GM21390 (cell line): ENCODE results near the gene CASZ1.

Experiments
- ATAC-seq: cut with Tn5 transposase; IDR thresholded peaks from one replicate; pipeline ENCODE4 v1.9.1; 2021; ENCODE audit not compliant: unreplicated experiment

Gene CASZ1, protein sequence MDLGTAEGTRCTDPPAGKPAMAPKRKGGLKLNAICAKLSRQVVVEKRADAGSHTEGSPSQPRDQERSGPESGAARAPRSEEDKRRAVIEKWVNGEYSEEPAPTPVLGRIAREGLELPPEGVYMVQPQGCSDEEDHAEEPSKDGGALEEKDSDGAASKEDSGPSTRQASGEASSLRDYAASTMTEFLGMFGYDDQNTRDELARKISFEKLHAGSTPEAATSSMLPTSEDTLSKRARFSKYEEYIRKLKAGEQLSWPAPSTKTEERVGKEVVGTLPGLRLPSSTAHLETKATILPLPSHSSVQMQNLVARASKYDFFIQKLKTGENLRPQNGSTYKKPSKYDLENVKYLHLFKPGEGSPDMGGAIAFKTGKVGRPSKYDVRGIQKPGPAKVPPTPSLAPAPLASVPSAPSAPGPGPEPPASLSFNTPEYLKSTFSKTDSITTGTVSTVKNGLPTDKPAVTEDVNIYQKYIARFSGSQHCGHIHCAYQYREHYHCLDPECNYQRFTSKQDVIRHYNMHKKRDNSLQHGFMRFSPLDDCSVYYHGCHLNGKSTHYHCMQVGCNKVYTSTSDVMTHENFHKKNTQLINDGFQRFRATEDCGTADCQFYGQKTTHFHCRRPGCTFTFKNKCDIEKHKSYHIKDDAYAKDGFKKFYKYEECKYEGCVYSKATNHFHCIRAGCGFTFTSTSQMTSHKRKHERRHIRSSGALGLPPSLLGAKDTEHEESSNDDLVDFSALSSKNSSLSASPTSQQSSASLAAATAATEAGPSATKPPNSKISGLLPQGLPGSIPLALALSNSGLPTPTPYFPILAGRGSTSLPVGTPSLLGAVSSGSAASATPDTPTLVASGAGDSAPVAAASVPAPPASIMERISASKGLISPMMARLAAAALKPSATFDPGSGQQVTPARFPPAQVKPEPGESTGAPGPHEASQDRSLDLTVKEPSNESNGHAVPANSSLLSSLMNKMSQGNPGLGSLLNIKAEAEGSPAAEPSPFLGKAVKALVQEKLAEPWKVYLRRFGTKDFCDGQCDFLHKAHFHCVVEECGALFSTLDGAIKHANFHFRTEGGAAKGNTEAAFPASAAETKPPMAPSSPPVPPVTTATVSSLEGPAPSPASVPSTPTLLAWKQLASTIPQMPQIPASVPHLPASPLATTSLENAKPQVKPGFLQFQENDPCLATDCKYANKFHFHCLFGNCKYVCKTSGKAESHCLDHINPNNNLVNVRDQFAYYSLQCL (N-terminal part only)

DNA sequence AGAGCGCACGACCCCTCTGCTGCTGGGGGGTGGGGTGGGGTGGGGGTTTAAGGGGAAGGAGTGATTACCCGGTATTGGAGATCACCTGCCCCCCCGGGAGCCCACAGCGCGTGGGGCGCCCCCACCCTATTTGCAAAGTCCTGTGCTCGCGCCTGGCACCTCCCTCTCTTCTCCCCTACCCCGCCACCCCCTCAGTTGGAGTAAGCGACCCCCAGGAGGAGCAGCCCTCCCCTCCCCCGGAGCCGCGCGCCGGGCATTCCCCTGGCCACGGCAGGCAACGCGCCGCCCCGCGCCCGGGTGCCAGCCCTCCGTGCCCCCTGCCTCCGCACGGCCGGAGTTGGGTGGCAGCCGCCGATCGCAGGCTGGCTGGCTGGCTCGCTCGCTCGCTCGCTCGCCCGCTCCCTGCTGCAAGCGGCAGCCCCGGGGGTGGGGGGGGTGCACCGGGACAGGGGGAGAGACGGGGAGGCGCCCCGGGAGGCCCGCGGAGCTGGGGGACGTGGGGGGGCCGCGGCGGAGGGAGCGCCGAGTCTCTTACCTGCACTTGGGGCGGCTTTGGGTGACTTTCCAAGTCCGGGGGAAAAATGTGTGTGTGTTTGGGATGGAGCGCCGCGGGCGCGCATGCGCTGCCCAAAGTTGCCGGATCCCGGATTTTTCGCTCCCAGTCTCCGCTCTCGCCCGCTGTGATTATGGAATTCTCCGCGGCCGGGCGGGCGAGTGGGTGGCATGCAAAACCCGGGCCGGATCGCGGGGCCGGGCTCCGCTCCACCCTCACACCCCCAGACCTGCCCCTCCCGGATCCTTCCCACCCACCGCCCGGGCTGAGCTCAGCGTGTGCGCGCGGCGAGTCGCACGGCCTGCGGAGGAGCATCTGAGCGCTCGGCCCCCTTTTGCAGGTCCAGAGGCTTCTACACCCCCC lies at the start of gene CASZ1:
Gene CASZ1, minus strand, starts transcription at position 618 of the 916 bp plus-strand sequence. CDS start 102,757 bp downstream, outside the sequence.
- no peak for ATAC-seq

DNA sequence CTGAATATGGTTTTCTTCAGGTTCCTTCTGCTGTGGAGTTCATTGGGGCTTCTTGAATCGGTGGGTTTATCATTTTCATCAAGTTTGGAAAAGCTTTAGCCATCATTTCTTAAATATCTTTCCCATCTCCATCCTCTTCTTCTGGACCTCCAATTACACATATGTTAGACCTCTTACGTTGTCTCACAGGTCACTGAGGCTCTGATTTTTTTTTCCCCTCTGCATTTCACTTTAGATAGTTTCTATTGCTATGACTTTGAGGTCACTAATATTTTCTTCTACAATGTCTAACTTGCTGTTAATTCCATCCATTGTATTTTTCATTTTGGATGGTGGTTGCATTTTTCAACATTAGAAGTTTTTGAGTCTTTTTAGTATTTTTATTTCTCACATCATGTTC lies 47.3 kb upstream of the CASZ1 start:
- ATAC-seq: no peak

DNA sequence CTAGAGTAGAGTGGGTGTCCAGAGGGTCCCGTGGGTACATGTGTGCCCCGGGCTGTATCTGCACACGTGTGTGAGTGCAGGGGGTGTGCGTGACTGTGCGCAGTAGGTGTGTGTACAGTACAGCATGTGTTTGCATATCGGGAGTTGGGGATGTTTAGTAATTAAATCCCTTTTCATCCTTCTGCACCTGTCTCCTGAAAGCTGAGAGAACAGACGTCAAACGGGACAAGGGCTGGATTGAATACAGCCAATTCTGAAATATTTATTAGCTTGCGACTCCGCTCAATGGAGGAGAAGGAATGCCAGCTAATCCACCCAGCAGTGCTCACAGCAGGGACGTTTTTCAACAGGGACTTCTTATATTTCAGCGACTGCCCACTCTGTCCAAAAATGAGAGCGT lies 44.7 kb upstream of the CASZ1 start:
- no peak for ATAC-seq

DNA sequence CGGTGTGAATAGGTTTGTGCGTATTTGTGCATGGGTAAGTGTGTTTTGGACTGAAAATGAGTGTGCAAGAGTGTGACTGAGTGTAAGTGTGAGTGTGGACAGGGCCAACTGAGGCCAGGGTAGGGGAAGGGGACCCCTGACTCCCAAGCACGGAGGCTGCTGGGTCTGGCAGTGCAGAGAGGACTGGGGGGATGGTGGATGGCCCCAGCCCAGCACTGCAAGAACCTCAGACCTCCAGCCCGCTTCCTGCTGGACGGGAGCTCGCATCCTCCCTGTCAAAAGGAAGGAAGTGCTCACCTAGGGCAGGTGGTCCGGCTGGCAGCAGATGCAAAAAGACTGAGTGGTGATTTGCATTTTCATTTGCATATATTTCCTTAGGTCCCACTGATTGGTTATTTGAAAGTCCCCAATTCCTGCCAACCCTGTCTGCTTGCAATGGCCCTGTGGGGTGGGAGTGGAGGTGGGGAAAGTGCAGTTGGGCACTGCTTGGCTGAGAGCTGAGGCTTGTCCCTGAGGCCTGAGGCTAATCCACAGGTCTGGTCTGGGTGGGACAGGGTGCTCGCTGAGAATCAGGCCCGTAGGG lies 42.8 kb upstream of the CASZ1 start:
- no peak for ATAC-seq

DNA sequence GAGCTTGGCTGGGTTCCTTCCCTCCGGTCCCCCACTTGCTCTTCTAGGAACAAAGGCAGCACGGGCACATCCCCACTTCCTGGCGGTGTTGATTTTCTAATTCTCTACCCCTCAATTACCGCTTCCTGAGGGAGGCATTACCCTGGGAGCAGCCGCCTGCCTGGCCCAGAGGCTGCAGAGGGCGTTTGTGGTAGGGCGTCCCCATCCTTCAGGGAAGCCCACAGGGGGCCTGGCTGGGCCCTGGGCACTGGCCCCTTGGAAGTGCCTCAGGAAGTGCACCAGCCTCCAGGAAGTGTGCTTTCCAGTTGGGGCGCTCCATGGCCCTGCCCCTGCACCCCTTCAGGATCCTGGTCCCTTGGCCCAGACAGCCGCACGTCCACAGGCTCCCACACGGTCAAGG lies 42.1 kb upstream of the CASZ1 start:
- no peak for ATAC-seq

DNA sequence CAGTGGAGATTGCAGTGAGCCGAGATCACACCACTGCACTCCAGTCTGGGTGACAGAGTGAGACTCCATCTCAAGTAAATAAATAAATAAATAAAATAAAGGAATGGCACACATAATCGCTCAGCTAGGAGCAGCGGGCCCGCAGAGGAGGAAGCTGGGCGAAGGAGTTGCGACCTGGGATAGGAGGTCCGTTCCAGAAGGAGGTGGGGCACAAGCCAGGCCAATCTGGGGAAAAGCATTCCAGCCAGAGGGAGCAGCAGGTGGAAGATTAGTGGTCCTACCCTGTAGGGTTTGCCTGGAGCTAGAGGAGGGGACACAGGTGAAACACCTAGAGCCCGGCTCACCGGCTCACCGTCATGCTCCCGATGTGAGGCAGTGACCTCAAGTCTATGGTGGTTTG lies 40.3 kb upstream of the CASZ1 start:
- no peak for ATAC-seq

DNA sequence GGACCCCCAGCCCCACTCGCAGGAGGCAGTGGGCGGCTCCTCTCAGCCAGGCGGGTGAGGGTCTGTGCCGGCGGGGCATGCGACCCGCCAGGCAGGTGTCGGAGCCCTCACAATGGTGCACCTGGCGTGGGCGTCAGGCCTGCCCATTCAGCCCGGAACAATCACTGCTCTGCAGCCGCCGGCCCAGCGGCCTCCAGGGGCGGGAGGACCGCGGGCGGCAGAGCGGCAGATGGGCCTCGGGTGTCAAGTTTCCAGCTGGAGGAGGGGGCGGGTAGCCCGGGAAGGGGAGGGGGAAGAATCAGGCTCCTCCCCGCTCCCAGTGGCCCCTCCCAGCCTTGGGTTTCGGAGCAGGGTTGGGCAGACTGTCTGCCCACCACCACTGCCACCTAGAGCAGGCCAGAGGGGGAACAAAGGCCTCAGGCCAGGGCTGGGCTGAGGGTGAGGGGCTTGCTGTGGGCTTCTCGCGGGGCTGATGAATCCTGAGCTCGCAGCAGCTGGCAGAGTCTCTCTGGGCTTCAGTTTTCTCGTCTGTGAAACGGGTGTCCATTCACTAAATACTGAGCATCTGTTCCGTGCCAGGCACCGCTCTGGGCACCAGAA lies 39.5 kb upstream of the CASZ1 start:
- no peak for ATAC-seq

DNA sequence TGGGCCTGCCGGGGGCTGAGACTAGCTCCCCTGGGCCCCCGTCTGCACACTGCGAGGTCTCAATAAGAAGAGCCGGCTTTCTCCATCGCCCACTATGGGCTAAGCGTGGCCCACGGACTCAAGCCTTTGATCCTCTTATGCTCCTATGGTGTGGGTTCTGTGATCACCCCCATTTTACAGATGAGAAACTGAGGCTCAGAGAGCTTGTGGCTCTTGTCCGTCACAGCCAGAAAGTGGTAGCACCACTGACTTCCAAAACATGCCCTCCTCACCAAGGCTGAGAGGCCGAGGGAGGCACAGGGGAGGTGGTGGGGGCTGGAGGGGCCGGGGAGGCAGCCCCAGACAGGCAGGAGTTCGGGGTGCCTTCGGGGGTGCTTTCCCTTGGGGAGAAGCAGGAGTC lies 39.0 kb upstream of the CASZ1 start:
- no peak for ATAC-seq

DNA sequence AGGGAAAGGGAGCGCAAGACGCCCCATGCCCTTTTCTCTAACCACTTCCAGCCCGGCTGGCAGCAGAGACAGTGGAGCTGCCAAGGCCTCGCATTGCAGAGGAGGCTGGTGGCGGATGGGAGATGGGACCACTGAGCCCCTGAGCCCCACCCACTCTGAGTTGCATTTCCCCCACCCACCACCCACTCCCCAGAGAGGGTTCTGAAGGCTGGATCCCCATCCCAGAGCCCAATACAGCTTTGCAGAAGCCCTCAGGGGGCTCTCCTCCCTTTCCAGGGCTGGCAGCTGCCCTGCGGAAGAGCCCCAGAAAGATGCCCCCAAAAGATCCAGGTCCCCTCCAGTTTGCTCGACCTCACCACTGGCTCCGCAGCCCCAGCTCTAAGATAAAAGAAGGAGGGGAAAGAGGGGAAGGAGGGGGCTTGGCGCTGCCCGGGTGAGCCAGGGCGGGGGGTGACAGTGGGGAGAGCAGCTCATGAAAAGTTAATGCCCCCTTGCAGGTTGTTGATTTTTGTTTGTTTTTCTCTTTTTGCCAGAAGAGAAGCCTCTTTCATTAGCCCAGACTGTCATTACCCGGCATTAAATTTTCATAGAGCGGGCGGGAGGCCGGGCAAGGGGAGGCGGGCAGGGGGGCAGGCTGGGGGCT lies 38.4 kb upstream of the CASZ1 start:
- no peak for ATAC-seq

DNA sequence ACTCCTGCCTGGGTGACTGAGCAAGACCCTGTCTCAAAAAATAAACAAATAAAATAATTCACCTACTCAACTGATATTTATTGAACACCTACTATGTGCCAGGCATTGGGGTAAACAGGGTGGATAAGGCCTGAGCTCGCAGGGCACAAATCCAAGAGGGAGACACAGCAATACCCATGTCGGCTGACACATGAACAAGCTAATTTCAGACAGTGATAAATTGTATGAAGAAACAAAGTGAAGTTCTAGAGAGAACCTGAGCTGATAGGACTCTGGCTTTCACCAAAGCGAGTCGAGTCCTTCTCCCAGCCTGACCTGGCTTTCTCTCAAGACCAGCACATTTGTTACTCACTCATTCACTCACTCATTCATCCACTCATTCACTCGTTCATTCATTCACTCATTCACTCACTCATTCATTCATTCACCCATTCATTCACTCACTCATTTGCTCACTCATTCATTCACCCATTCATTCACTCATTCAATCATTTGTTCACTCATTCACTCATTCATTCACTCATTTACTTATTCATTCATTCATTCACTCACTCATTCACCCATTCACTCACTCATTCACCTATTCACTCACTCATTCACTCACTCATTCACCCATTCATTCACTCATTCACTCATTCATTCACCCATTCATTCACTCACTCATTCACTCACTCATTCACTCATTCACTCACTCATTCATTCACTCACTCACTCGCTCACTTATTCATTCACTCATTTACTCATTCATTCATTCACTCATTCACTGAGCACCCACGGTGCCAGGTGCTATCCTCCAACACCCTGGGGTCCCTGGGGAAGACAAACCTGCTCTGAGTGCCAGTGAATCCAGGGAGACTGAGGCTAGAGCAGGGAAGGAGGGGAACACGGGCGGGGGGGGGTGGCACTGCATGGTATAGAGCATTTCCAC lies 37.4 kb upstream of the CASZ1 start:
- no peak for ATAC-seq

DNA sequence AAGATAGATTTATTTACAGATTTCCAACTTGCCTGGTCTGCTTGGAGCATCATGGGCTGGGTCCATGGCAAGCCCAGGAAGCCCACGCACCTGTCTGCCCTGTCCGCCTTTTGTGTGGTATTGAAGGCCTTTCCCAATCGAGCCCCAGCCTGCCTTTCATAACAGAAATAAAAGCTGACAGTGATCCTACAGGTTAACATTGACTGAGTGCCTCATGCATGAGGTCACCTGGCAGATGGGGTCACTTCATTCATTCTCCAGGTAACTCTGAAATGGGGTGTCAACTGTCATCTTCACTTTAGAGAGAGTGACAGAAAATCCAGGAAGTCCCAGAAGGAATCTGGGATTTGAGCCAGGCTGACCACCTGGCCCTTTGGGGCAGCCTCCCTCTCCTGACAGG lies 36.3 kb upstream of the CASZ1 start:
- ATAC-seq: no peak

DNA sequence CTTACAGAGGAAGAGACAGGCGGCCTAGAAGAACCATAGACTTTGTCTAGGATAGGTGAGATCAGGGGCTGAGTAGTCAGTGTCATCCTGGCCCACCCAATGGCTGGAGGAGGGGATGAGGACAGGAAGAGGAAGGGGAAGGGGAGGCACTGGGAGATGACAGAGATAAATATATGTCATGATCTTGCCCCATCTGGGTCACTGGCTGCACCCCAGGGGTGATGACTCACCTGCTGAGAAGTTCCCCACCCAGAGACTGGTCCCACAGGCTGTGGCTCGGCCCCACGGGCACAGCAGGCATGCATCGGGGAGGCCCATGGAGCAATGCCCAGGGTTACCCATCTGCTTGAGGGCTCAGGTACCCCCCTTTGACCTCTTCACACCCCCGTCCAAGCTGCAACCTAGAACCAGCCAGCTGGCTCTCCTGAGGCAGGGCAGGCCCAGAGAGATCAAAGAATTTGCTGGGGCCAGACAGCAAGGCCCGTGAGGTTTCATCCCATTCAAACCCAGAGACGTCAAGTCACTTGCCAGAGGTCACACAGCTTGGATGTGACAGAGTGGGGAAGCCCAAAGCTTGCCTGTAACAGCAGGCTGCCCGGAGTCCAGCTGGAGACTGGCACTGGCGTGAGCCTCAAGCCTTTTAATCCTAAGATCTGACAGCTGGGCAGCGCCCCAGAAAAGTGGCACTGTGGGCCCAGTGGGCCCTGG lies 34.7 kb upstream of the CASZ1 start:
- no peak for ATAC-seq

DNA sequence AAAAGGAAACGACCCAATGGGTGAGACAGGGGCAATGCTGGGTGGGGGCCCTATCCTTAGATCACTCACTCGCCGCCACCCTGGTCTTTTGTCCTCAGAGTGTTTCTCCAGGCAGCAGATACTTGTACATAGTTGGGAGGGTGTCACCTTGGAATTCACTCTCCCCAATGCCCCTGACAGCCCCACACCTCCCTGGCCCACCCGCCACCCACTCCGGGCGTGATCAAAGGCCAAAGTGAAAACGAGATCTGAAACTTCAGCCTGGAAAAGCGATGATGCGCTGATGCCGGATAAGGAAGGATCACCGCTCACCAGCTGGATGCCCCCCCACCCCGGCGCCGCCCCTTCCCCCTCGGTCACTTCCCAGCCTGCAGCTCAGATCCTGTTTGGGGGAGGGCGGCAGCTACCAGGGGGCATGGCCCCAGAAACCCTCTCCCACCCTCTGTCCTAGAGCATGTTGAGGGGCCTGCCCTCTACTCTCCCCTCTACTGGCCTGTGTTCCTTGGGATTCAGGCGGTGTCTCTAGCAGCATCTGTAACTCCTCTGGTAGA lies 33.6 kb upstream of the CASZ1 start:
- ATAC-seq: no peak

DNA sequence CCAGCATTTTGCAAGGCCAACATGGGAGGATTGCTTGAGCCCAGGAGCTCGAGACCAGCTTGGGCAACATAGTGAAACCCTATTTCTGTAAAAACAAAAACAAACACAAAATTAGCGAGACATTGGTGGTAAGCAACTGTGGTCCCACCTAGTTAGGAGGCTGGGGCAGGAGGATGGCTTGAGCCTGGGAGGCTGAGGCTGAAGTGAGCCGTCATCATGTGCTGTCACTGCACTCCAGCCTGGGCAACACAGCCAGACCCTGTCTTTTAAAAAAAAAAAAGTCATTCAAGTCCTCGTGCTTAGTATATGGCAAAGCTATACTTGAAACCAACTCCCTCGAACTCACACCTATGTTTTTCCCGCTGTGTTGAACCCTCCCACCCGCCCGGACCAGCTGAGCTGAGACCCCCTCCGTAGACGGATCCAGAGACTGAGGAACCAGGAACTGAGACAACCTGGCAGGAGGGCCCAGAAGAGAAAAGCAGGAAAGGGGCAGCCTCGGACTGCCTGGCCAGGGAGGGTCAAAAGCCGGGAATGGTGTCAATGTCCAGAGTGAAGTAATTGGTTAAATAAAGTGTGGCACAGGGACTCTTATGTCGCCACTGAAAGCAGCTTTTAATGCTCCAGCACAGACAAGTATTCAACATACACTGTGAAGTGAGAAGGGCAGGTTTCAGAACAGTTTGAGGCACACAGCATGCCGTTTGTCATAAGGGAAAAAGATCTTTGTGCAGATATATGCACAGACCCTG lies 32.8 kb upstream of the CASZ1 start:
- no peak for ATAC-seq

DNA sequence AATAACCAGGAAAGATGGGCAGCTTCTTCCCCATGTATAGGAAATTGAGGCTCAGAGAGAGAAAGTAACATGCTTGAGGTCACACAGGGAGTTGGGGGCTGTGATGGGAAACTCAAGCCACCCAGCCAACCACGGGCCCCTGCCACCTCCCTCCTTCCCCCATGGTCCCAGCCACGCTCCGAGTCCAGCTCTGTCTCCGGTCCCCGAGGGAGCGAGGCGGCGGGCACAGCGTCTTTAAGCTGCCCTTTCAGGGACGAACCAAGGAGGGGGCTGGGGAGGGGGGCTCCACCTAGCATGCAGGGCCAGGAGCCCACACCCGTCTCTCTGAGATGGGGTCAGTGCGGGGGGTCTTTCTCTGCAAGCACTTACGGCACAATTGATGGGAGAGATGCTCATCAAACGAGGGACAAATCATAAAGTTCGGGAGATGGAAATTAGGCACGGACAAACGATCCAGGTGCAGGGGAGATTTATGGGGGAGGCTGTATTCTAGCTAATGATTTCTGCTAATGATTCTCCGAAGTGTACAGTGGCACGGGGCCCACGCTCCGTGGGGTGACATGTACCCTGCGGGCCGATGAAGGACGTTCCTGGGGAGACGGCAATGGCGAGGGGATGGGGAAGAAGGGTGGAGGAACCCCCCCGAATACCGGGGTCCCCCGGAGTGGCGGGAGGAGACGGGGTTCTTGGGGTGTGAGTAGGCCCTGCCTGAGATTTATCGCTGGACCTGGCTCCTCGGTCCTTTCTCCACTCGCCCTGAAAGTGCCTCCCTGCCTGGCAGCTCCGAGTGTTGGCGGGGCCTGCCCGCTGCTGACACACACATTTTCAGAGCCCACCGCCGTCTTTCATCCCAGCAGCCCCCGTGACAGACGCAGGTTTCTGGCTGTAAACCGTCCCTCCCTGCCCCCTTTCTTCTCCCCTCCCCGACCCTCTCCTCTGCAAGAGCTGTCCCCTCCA lies 31.2 kb upstream of the CASZ1 start:
- ATAC-seq: no peak
